Medulla oblongata (tissue), 1 donor: ENCODE data around the gene SNRPD1.
A peak's percentile ranks its signal among the peaks of the same experiment; 100 is the strongest.
"Not testable (repeated sequence)": the region's sequence is repeated elsewhere in the genome, so short reads cannot be mapped to it uniquely, and the experiment has no call there.

Source experiments
- DNase-seq: peaks from one replicate; pipeline ENCODE4 v3.0.0-alpha.2; 2015; ENCODE audit errors: extremely low spot score

Gene SNRPD1

DNA sequence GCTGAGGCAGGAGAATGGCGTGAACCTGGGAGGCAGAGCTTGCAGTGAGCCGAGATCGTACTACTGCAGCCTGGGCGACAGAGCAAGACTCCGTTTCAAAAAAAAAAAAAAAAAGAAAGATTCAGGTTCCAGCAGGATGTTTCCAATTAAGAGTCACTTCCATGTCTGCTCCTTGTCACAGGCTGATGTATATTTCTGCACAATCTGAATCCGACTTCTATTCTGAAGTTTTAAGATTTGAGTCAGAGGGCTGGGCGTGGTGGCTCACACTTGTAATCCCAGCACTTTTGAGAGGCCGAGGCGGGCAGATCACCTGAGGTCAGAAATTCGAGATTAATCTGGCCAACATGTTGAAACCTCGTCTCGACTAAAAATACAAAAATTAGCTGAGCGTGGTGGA lies 24.7 kb downstream of the SNRPD1 start:
- no peak for DNase-seq

DNA sequence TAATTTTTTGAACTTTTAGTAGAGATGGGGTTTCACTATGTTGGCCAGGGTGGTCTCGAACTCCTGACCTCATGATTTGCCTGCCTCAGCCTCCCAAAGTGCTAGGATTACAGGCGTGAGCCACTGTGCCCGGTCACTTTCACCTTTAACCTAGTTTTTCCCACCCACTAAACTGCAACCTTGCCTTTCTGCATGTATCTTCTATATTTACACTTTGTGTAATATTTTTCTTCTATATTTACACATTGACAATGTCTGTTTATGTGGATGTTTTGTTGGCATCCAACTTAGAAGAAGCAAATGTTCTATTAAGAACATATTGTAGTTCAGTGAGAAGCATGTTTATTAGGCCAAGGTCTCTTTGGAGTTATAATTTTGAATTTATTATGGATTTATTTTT lies 26.7 kb downstream of the SNRPD1 start:
- DNase-seq: no peak

DNA sequence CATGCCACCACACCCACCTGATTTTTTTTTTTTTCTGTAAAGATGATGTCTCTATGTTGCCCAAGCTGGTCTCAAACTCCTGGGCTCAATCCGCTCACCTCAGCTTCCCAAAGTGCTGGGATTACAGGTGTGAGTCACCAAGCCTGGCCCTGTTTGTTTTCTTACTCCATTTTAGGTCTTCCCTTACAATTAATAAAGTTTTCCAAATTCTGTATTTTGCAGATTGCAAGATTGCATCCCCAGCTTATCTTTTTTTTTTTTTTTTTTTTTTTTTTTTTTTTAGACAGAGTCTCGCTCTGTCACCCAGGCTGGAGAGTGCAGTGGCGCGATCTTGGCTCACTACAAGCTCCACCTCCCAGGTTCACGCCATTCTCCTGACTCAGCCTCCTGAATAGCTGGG lies 28.3 kb downstream of the SNRPD1 start:
- not testable (repeated sequence) for DNase-seq

DNA sequence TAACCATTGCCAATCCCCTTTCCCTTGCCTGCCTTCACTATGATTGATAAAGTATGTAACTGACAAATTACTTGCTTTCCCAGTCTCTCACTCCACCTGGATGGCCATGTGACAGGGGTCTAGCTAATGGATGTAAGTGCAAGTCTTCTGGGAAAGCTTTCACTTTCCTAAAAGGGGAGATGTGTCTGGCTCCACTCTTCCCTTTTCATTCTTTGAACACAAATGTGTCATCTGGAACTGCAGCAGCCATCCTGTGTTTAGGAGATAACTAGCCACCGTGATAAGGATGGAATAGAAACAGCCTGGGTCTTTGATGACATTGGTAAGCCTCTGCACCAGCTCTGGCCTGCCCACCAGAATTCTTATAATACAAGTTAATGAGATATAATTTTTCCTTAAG lies 38.2 kb downstream of the SNRPD1 start:
- DNase-seq: no peak

DNA sequence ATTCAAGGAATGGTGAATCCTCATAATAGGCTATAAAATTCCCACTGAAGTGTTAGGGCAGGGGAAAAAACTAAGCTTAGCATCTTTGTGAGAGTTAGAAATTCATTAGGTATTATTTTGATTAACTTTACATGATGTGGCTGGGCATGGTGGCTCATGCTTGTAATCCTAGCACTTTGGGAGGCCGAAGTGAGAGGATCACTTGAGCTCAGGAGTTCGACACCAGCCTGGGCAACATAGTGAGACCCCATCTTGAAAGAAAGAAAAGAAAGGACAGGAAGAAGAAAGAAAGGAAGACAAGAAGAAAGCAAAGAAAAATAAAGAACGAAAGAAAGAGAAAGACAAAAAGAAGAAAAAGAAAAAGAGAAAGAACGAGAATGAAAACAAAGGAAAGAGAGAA lies 40.0 kb downstream of the SNRPD1 start:
- no peak for DNase-seq

DNA sequence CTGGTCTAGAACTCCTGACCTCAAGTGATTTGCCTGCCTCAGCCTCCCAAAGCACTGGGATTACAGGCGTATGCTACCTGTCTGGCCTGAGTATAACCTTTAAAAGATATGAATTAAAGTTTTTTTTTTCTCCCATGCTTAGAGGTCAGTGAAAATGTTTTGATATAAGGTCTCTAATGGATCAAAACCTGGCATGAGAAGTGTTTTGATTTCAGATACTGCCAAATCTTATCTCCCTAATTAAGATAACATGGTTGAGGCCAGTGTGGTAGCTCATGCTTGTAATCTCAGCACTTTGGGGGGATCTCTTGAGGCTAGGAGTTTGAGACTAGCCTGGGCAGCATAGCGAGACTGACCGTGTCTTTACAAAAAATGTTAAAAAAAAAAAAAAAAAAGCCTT lies 41.2 kb downstream of the SNRPD1 start:
- DNase-seq: no peak

DNA sequence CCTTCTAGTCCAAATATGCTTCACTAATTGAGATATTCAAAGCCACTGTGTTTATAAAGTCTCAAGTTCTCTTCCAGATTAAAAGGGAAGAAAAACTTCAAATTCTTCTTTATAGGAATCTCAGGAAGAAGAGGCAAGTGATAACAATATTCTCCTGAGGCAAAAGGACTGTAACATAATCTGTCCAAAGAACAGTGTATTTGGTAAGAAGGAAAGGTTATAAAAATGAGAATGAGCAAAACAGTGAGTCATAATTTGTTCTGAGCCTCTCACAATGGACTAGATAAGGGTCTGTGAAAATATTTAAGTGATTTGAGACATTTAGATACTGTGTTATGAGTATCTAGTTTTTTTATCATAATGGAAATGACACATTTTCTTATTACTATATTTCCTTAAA lies 44.3 kb downstream of the SNRPD1 start:
- DNase-seq: no peak

DNA sequence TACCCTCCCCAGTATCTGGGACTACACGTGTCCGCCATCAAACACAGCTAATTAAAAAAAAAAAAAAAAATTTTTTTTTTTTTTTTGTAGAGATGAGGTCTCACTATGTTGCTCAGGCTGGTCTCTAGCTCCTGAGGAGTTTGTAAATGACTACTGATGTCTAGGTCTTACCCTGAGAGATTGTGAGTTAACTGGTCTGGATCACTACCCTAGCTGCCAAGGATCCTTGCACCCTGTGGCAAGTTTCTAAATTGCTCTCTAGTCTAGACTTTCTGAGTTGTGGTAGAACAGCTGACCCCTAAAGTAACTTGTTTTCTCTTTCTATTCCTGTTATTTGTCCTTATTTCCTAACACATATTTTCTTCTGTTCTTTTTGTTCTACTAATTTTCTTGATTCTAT lies 48.0 kb downstream of the SNRPD1 start:
- no peak for DNase-seq

DNA sequence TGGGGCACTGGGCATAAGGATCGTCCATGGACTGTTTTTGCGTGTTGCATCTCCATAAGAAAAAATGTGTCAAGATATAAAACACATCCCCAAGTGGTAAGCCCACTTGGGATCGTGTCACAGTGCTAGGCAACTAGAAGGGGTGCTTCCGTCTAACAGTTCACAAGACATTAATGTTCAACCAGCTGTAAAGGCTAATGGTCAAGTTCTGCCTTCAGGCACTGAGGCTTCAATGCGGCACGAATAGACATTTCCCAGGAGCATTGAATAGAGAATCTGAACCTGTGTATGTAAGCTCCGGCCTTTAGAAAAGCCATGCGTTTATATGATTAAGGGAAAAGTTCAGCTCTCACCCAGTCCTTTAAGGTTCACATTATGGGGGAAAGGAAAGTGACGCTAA lies 50.5 kb downstream of the SNRPD1 start:
- no peak for DNase-seq

DNA sequence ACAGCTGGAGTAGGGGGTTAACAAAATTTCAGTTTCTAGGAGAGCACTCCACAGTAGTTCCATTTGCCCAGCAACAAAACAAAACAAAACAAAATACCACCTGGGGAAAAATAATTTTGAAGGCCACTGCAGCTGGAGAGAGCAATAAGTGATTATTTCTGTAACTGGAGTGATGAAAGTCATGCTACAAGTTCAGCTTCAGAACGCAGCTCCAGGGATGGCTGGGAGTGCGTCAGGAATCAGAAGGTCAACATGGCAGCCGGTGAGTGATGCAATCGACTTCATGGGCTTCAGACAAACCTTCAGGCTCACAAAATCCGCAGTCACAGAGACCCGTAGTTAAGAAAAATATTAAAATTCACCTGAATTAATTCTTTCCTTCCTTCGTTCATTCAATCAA lies 51.5 kb downstream of the SNRPD1 start:
- DNase-seq: no peak

DNA sequence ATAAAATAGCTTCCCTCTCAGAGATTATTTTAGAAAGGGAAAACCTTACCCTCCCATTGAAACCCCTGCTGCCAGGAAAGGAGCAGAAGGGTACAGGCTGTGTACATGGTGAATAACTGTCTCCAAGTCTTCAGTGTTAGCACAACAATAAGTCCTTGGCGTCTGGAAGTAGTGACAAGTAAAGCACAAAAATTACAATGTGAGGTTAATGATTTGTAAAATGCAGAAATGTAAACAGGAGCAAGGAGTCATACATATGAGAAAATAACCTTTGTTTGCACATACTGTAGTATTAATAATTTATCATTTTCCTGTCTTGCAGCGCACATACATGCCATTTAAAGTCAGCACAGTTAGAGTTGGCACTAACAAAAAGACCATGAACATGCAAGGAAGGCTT lies 52.0 kb downstream of the SNRPD1 start:
- DNase-seq: no peak

DNA sequence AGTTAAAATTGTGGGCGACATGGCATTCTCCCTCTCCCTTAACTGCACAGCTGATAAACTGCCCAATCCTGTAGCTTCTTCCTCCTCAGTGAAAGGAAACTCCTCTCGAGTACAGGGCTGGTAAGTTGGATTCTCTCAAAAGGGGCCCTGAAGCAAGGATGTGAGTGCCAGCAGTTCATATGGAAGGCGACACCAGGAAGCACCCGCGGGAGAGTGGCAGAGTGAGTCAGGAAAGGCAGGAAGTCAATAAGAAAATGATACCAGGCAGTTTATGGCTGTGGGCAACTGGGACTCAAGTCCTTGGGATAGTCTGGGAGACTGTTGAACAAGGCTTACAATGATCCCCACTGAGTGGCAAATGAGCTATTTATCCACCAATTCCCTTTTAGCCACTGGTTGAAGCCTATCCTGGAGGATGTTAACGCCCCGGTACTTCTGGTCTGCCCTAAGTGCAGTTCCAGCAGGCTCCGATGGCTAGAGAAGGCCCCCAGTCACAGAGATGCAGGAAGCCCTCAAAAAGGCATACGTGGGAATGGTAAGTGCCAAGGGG lies 57.7 kb downstream of the SNRPD1 start:
- DNase-seq: no peak

DNA sequence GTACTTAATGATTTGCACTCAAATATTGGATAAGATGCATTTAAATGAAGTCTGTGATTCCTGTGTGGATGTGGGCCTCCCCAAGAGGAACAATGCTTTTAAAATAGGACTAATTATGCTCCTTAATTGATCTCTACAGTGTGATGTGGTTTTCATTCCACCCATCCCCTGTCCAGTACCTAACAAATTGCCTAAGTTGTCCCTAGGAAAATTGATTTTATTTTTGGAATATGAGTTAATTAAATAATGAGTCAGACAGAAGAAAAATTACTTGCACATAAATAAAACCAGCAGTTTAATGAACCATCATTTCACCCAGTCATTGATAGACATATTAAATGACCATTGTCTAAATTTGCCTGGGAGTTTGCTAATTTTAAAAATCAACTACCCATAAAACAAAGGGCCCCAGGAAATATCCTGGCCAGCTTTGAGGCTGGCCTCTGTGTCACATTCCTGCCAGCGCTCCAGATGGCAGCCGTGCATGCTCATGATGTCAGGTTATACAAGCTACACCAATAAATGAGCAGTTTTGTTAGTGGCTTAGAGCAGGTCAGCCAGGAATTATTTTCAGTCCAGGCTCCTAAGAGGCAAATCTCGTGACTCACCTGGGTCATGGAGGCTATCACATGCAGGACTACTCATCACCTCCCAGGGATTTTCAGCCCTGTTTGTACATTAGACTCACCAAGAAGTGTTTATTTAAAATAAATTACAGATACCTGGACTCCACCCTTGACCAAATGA lies 60.6 kb downstream of the SNRPD1 start:
- DNase-seq: peak; percentile 18

DNA sequence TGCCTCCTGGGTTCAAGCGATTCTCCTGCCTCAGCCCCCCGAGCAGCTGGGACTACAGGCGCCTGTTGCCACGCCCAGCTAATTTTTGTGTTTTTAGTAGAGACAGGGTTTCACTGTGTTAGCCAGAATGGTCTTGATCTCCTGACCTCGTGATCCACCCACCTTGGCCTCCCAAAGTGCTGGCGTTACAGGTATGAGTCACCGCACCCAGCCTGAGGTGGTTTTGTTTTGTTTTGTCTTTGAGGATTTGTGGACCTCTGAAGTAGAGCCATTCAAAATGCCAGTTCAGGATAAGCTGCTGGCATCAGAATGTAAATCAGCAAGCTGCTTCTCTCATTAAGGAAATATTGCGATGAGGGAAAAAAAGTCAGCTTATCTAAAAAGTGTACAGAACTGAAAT lies 63.2 kb downstream of the SNRPD1 start:
- DNase-seq: not testable (repeated sequence)

DNA sequence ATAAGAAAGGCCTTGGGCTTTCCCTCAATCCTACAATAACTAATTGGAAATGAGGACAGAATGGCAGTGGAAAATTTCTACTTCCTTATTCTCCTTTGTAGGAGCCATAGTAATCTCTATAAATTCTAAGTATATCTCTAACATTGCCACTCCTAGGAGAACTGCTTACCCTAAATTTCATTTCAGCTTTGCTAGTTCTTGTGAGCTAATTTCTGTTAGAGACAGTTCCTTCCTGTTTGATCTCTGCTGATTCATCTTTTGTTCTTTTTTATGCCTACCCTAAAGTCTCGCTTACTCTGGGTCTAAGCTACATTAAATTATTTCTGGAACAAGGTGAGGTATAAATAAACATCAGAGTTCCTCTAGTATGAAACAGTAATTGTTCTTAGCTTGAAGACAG lies 66.7 kb downstream of the SNRPD1 start:
- no peak for DNase-seq

DNA sequence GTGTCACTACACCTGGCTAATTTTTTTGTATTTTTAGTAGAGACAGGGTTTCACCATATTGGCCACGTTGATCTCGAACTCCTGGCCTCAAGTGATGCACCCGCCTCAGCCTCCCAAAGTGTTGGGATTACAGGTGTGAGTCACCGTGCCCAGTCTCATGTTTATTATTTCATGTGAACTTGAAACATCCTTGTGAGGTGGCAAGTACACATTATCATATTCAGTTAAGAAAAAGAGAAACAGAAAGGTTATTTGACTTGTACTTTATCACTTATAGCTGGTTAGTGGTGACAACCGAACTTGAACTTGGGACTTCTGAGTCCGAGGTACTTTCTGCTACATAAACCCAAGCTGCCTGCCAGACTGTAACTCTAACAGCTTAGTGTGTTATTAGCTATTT lies 68.0 kb downstream of the SNRPD1 start:
- no peak for DNase-seq

DNA sequence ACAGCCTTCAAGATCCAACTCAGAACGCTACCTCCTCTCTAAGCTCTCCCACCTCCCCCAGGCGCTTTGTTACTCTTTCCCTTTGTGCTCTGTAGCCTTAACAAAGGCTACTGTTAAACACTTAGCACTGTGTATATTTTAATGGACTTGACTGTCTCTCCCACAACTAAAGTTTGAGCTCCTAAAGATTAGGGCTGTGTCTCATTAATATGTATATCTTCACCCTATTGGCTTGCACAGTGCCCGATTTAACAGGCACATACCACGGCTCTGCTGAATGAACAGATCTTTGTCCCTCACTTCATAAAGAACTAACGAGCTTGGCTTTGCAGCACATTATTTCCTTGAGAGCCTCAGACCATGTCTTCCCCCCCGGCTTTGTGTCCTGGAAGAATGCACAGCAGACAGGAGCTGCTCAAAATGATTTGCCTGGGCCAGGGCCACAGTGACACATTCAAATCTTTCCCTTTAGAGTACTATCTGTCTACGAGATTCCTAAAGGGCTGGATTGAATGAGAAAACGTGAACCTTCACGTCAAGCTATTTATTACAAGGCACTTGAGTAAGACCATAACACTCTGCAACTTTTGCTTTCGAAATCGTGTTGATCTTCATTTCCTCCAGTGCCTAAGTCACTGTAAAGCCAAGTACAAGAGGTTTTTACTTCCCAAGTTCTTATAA lies 70.4 kb downstream of the SNRPD1 start:
- peak; percentile 77 for DNase-seq
